PC-9 (cell line): ENCODE data around the gene ARHGAP44.

Experiments
- CTCF ChIP-seq: fragments of 200-600 bp; sonication (generic); conservative IDR thresholded peaks from 2 replicates; pipeline ENCODE4 v1.6.1; 2017; ENCODE audit warnings: mixed run types, antibody characterized with exemption, mild to moderate bottlenecking, moderate library complexity
- EZH2 ChIP-seq: fragments of 200-600 bp; sonication (generic); IDR thresholded peaks from 2 replicates; pipeline ENCODE4 v1.8.0; 2017; ENCODE audit warnings: antibody characterized with exemption, low read depth

GRCh38 chr17:12899604-12900003, 110.3 kb downstream of the ARHGAP44 start:
- TF ChIP-seq EZH2 (no peak), CTCF (no peak)
